Upper lobe of right lung (tissue), 1 donor: Measurements from ENCODE around the gene LRRC51. TPM values are rescaled to one million over a fixed set of nuclear protein-coding genes. Genes with fewer than 3 reads are reported as not detected.

Source experiments
- ATAC-seq: fragments of 200-7000 bp; cut with Tn5 transposase; one replicate; pipeline ENCODE4 v1.9.1; 2020; ENCODE audit warnings: mild to moderate bottlenecking, moderate library complexity
- DNase-seq: peaks from one replicate; pipeline ENCODE4 v3.0.0-alpha.2; 2020
- H3K27ac ChIP-seq: fragments of 200-600 bp; one replicate; pipeline ENCODE4 v1.8.0; 2022
- H3K27me3 ChIP-seq: fragments of 200-600 bp; one replicate; pipeline ENCODE4 v1.8.0; 2022; ENCODE audit warnings: mild to moderate bottlenecking
- H3K36me3 ChIP-seq: fragments of 200-600 bp; one replicate; pipeline ENCODE4 v1.8.0; 2022
- H3K4me1 ChIP-seq: fragments of 200-600 bp; one replicate; pipeline ENCODE4 v1.8.0; 2022
- H3K4me3 ChIP-seq: fragments of 200-600 bp; one replicate; pipeline ENCODE4 v1.8.0; 2022; ENCODE audit warnings: mild to moderate bottlenecking
- H3K9me3 ChIP-seq: fragments of 200-600 bp; one replicate; pipeline ENCODE4 v1.8.0; 2022
- intact Hi-C: fragments of 100-400 bp; cut with DNase I; formaldehyde crosslinking; loops from one replicate; pipeline ENCODE4 v1.11.0; 2022
- total RNA-seq: library from RNA; stranded (reverse); fragmentation: NEBNext Ultra II Directional; extraction: Animal tissue kit (Norgen Biotek cat#: 25700); gene quantifications from one replicate; pipeline ENCODE4 v1.2.1, GENCODE V29; 2021
- TF ChIP-seq, protein P1 (sequence below): fragments of 200-600 bp; IDR thresholded peaks from one replicate; pipeline ENCODE4 v1.8.0; 2022; ENCODE audit warnings: antibody characterized with exemption
- donor health status: DM: no; HTN: yes; CAD: no; lungs with severe emphysema.

Gene LRRC51
- total RNA-seq, 1 donor from 2014 or later: 6.8 TPM

DNA sequence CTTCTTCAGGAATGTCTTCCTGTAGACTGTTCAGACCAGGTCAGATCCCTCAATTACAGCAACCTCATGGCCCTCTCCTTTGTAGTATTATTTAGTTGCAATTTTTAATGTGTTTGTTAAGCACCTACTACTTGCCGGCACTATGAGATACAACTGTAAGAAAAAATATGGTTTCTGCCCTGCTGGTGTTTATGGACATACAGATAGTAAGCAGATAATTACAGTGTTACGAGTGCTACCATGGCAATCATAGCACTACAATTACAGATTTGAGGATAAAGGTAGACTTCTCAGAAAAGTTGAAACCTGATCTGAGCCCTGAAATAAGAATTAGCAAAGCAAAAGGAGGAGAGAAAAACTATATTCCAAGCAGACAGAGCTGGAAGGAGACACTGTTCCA lies 2.8 kb downstream of the LRRC51 start:
- H3K27me3 ChIP-seq: no peaks in the 10 kb centered on the region
- H3K4me3 ChIP-seq: no peak overlapping the region
- no peak for DNase-seq
- peaks cover 14% of the 10 kb centered on the region for H3K36me3 ChIP-seq
- no peak for ATAC-seq
- H3K9me3 ChIP-seq: no peaks in the 10 kb centered on the region
- H3K27ac ChIP-seq: no peak overlapping the region
- H3K4me1 ChIP-seq: peaks cover 20% of the 10 kb centered on the region
- intact Hi-C loops: no loop called here
- TF ChIP-seq, protein P1, sequence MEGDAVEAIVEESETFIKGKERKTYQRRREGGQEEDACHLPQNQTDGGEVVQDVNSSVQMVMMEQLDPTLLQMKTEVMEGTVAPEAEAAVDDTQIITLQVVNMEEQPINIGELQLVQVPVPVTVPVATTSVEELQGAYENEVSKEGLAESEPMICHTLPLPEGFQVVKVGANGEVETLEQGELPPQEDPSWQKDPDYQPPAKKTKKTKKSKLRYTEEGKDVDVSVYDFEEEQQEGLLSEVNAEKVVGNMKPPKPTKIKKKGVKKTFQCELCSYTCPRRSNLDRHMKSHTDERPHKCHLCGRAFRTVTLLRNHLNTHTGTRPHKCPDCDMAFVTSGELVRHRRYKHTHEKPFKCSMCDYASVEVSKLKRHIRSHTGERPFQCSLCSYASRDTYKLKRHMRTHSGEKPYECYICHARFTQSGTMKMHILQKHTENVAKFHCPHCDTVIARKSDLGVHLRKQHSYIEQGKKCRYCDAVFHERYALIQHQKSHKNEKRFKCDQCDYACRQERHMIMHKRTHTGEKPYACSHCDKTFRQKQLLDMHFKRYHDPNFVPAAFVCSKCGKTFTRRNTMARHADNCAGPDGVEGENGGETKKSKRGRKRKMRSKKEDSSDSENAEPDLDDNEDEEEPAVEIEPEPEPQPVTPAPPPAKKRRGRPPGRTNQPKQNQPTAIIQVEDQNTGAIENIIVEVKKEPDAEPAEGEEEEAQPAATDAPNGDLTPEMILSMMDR: no peak

DNA sequence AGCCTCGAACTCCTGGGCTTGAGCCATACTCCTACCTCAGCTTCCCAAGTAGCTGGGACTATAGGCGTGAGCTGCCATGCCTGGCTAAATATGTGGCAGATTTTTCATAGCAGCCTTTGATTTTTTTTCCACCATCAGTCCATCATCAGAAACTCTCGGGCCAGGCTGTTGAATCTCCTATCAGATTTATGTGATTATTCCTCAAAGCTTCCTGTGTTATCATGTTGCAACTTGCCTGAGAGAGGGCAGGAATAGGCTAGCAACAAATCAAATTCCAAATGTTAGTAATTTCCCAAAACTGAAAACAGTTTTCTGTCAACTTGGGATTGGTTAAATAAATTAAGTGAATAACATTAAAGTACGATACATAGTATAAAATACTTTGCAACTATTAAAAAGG lies 3.4 kb downstream of the LRRC51 start:
- Histone ChIP-seq H3K27ac (no peak overlapping the region), H3K4me3 (no peak overlapping the region), H3K9me3 (no peaks in the 10 kb centered on the region), H3K27me3 (no peaks in the 10 kb centered on the region), H3K36me3 (peaks cover 19% of the 10 kb centered on the region), H3K4me1 (peaks cover 16% of the 10 kb centered on the region)
- TF ChIP-seq, protein P1: no peak
- ATAC-seq: no peak
- intact Hi-C loops: no loop called here
- DNase-seq: no peak

DNA sequence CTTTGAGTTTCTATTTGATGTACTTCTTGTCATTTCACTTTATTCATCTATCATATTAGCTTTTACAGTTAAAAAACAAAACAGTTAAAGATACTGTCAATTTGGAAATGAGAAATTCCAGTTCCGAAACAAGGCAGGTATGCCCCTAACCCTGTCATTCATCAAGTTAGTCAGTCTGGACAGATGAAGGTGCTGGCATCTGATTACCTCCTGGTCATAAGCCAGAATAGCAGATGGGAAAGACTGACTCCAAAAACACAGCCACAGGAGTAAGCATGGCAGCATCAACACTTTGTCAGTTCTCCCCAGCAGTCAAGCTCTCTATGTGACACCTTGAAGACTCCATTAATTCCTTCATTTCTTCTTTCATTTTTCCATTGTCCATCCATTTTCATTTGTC lies 4.3 kb downstream of the LRRC51 start:
- TF ChIP-seq, protein P1: no peak
- H3K4me1 ChIP-seq: peaks cover 10% of the 10 kb centered on the region
- no peak overlapping the region for H3K27ac ChIP-seq
- ATAC-seq (no peak), DNase-seq (no peak)
- H3K36me3 ChIP-seq: peaks cover 28% of the 10 kb centered on the region
- no peaks in the 10 kb centered on the region for H3K9me3 ChIP-seq
- no peak overlapping the region for H3K4me3 ChIP-seq
- intact Hi-C loops: loop anchor here (5.0 kb wide), 1 partner anchor 58 kb away; no protein-coding TSS in a partner anchor
- H3K27me3 ChIP-seq: no peaks in the 10 kb centered on the region

DNA sequence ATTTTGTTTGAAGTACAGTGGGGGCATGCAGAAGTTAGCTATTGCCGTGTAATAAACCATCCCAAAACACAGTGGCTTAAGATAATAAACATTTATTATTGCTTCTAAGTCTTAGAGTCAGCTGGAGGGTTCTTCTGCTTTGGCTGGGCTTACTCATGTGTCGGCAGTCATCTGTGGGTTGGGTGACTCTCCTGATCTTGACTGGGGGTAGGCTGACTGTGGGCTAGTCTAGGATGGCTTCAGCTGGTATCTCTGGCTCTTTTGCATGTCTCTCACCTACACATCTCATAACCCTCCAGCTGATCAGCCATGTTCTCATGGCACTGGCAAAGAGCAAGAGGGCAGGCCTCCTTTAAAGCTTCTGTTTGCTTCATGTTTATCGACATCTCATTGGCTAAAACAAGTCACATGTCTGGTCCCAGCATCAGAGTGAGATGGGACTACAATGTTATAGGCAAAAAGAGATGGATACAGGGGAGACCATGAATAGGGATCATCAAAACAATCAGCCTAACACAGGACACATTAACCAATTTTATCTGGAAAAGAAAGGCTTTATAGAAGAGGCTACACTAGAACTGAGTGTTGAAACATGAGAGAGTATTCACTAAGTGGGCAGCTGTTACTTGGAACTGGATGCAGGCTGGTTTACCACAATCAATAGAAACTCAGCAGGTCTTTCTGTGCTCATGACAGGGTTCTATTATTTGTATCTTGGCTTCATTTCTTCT lies 5.1 kb downstream of the LRRC51 start:
- intact Hi-C loops: loop anchor here (5.0 kb wide), 1 partner anchor 58 kb away; no protein-coding TSS in a partner anchor
- Histone ChIP-seq H3K9me3 (no peaks in the 10 kb centered on the region), H3K4me1 (peaks cover 10% of the 10 kb centered on the region), H3K27ac (no peak overlapping the region), H3K27me3 (no peaks in the 10 kb centered on the region), H3K4me3 (no peak overlapping the region), H3K36me3 (peaks cover 29% of the 10 kb centered on the region)
- DNase-seq (no peak), ATAC-seq (no peak)
- TF ChIP-seq, protein P1: no peak

DNA sequence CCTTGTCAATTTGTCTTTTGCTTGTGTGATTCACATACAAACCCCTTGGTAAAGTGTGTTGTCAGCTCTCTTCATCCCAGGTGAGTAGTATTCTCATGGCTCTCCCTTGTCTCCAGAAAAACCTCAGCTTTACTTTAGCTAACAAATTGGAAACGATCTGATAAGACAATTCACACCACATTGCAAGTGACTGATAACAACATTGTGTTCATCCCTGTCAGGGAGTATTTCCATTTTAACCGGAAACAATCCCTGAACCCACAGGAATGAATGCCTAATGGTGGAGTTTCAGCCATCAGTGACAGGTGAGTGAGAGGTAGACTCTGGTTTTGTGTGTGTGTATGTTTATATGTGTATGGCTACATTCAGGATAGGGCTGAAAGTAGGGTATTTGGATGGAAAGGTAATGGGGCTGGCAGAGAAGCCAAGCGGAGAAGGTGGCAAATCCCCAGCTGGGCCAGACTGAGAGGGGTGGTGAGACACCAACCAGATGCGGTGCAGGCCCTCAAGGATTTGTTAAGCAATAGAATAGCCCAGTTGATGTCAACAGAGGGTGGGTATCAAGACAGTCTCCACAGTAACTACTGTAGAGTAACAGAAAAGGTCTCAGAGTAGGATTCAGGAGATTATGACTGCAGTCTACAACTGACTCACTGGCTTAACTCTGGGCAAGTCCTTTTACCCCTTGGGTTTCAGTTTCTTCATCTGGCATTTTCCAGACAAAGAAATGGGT lies 7.6 kb downstream of the LRRC51 start:
- ATAC-seq: no peak
- Histone ChIP-seq H3K36me3 (peaks cover 33% of the 10 kb centered on the region), H3K27ac (no peak overlapping the region), H3K4me1 (peaks cover 9% of the 10 kb centered on the region), H3K4me3 (no peak overlapping the region), H3K9me3 (no peaks in the 10 kb centered on the region), H3K27me3 (no peaks in the 10 kb centered on the region)
- no peak for DNase-seq
- intact Hi-C loops: loop anchor here (5.0 kb wide), 1 partner anchor 61 kb away; no protein-coding TSS in a partner anchor
- TF ChIP-seq, protein P1: no peak
